Mesodermal cell (in vitro differentiated cells): ENCODE results near the gene DLG2.
"Not testable (repeated sequence)": the region's sequence is repeated elsewhere in the genome, so short reads cannot be mapped to it uniquely, and the experiment has no call there.

Experiments used
- H3K27ac ChIP-seq: 2 replicates; pipeline ENCODE4 v1.7.0; 2013; ENCODE audit warnings: mild to moderate bottlenecking, low read depth, low read length, moderate library complexity; ENCODE audit not compliant: severe bottlenecking
- H3K36me3 ChIP-seq: 2 replicates; pipeline ENCODE4 v1.7.1; 2013; ENCODE audit warnings: mild to moderate bottlenecking, low read length, moderate library complexity; ENCODE audit not compliant: control insufficient read depth, insufficient read depth
- H3K4me1 ChIP-seq: one replicate; pipeline ENCODE4 v1.7.1; 2013; ENCODE audit warnings: mild to moderate bottlenecking, low read length; ENCODE audit not compliant: insufficient read depth, control insufficient read depth, poor library complexity, severe bottlenecking
- H3K4me3 ChIP-seq: 2 replicates; pipeline ENCODE4 v1.7.0; 2013; ENCODE audit warnings: low read length, control low read depth, mild to moderate bottlenecking; ENCODE audit not compliant: insufficient read depth, poor library complexity, severe bottlenecking; ENCODE audit errors: extremely low read depth
- H3K9me3 ChIP-seq: 2 replicates; pipeline ENCODE4 v1.7.1; 2013; ENCODE audit warnings: mild to moderate bottlenecking, low read length, moderate library complexity; ENCODE audit not compliant: control insufficient read depth
- WGBS, 2 experiments: methylation state at CpG; one replicate each; pipeline ENCODE4 v1.1.5; 2013; ENCODE audit warnings: missing lambda C conversion rate in 2 of 2; ENCODE audit not compliant: insufficient coverage in 2 of 2; 5-methylcytosine and 5-hydroxymethylcytosine counted together

DLG2 gene

DNA sequence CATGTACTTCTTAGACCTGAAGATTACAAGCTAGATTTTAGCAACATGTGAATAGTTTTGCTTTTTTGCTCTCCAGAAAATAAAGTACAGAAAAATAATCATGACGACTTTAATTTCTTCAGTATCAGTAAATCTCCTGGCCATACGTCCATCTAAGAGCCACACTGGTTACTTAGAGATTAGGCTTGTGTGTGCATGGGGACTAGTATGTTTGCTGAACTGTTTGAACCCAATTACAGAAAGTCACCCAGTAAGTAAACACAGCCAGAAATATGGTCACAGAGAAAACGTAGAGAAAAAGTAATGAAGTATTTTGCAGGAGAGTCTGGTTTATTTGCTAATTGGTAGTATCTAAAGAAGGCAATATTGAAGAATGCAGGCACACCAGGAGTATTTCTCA is 1287.3 kb downstream of the DLG2 start:
- no peak overlapping the region for H3K4me3 ChIP-seq
- no peaks in the 10 kb centered on the region for H3K9me3 ChIP-seq
- H3K4me1 ChIP-seq: no peaks in the 10 kb centered on the region
- no peak overlapping the region for H3K27ac ChIP-seq
- 40% methylated on average over 1 of the region's 3 CpGs; no CpG with 5 or more reads in 1 of the 2 experiments for WGBS, 2 experiments
- no peaks in the 10 kb centered on the region for H3K36me3 ChIP-seq

DNA sequence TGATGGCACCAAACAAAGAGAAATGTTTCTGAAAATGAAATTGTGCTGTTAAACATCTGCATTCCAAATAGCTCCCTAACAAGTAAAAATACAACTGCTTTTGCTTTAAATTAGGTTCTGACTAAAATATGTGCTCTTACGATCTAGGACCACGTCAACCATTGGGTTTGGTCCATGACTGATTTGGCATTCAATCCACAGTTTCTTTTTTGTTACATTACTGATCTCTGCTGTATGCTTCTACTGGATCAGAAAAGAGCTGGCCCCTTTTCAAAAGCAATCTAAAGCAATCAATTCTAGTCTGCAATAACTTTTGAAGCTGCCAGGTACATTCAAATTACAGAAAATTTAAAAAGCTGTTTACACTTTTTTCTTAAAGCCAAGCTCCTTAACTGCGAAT is 1293.9 kb downstream of the DLG2 start:
- H3K36me3 ChIP-seq: no peaks in the 10 kb centered on the region
- no peak overlapping the region for H3K4me3 ChIP-seq
- WGBS, 2 experiments: 90 to 100% methylated on average over 1 to 2 of the region's 3 CpGs
- no peak overlapping the region for H3K27ac ChIP-seq
- no peaks in the 10 kb centered on the region for H3K9me3 ChIP-seq
- no peaks in the 10 kb centered on the region for H3K4me1 ChIP-seq

DNA sequence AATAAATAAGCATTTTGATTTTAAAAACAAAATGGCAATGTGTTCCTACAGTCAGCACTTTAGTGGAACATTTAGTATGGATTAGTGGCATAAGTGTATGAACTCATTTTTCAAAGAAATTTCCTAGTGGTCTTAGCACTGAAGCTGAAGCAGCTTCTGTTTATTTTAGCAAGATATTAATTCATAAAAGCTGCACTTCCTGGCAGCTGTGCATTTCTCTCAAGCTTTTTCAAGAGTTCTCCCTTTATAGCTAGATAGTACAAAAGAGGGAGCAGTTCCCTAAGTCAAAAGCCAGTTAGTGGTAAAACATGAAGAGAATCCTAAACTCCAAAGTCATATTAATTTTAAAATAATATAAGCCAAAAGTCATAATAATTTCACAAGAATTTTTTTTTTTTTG is 1304.9 kb downstream of the DLG2 start:
- H3K4me1 ChIP-seq: no peaks in the 10 kb centered on the region
- no peaks in the 10 kb centered on the region for H3K9me3 ChIP-seq
- H3K36me3 ChIP-seq: no peaks in the 10 kb centered on the region
- H3K27ac ChIP-seq: no peak overlapping the region
- H3K4me3 ChIP-seq: no peak overlapping the region

DNA sequence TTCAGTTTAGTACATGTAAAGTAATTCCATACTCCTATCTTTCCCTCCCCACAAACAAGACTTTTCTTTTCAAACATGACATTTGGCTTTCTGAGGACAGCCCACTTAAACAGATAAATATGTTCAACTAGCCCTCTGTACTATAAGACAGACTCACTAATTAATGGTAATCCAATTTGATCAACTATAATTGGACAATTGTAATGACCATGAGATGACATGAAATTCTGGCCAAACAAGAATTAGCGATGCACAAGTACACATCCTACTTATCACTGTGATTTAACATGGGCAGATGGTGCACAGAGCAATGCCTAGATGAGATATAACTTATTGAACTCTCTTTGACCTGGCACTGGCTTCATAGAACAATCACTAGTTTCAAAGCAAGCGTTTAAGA is 1307.3 kb downstream of the DLG2 start:
- WGBS, 2 experiments: 100% methylated on average over 1 of the region's 2 CpGs; no CpG with 5 or more reads in 1 of the 2 experiments

DNA sequence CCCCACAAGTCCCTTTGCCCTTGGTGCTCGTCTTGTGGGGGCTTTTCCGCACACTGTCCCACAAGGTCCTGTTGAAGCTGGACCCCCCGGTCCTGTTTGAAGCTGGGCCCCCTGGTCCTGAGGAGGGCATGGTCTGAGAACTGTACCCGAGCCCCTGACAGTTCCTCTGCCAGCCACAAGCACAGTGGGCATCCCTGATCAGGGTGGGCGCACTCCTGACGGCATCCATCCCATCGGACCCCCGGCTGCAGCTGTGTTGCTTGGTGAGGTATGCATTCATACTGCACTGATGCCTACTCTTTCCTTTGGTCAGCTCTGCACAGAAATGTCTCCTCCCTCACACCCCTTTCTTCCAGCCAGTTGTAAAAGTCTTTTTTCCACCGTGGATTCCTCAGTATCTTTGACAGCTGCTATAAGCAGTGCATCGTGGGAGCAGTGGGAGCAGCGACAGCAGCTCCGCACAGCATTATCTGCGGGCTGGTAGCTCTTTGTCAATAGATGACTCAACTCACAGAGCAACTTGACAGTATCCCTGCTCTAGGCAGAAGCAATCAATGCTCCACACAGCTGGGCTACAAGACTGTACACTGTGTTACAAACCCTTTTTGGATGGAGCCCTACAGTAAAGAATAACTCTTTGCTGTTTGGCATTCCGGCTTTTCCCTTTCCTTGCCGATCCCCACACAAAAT is 1310.1 kb downstream of the DLG2 start:
- no peak overlapping the region for H3K4me3 ChIP-seq
- no peaks in the 10 kb centered on the region for H3K9me3 ChIP-seq
- no peaks in the 10 kb centered on the region for H3K36me3 ChIP-seq
- 65 to 69% methylated on average over 13 of the region's 15 CpGs for WGBS, 2 experiments
- H3K4me1 ChIP-seq: no peaks in the 10 kb centered on the region
- H3K27ac ChIP-seq: no peak overlapping the region

More for the DNA sequence above, 1307.3 kb downstream of the DLG2 start:
- Histone ChIP-seq H3K4me1 (no peaks in the 10 kb centered on the region), H3K27ac (no peak overlapping the region), H3K36me3 (no peaks in the 10 kb centered on the region), H3K4me3 (no peak overlapping the region), H3K9me3 (no peaks in the 10 kb centered on the region)

DNA sequence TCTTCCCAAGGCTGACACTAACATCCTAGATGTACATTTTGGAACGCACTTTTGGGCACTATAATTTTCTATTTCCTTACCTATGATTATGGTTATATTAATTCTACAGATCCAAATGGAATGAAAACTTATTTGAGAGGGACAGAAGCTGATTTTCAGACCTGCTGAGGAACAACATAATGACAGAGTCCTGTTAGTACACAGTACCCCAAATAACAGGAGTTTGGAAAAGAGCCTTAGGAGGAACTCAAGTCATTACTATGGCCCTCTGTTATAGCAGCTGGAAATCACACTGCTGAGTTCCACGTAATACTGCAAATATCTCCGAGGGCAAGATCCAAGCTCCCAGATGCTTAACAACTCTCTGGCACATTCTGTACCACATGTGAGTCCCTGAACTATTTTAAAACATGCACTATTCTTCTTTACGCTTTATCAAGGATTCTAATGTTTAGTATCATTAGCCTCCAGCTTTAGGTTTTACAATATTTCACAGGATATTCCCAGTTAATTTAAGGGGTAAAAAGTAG is 1313.2 kb downstream of the DLG2 start:
- 67 to 83% methylated on average over 1 to 2 of the region's 4 CpGs for WGBS, 2 experiments
- H3K27ac ChIP-seq: no peak overlapping the region
- no peaks in the 10 kb centered on the region for H3K4me1 ChIP-seq
- H3K4me3 ChIP-seq: no peak overlapping the region
- H3K36me3 ChIP-seq: no peaks in the 10 kb centered on the region
- no peaks in the 10 kb centered on the region for H3K9me3 ChIP-seq

DNA sequence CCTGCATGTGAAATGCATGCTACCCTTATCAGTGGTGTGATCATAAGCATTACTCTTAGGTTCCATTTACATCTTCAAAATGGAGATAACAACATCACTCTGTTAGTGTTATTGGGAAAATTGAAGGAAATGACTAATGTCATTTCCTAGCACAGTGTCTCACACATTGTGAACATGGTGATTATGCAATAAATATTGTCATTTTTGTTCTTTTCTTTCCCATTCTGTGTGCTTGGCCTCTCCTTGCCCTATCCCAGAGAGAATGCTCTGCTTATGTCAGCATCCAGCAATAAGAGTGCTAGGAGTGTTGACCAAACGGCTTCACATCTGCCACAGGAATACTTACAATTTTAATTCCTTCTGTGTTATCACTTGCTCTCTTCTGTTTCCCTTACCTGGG is 1316.9 kb downstream of the DLG2 start:
- Histone ChIP-seq H3K27ac (no peak overlapping the region), H3K36me3 (no peaks in the 10 kb centered on the region), H3K9me3 (no peaks in the 10 kb centered on the region), H3K4me3 (no peak overlapping the region), H3K4me1 (no peaks in the 10 kb centered on the region)
- WGBS, 2 experiments: 100% methylated on average over 1 of the region's 1 CpG

DNA sequence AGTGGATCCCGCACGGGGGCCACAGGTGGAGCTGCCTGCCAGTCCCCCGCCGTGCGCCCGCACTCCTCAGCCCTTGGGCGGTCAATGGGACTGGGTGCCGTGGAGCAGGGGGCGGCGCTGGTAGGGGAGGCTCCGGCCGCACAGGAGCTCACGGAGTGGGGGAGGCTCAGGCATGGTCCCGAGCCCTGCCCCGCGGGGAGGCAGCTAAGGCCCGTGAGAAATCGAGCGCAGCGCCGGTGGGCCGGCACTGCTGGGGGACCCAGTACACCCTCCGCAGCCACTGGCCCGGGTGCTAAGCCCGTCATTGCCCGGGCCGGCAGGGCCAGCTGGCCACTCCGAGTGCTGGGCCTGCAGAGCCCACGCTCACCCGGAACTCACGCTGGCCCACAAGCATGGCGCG is 1318.7 kb downstream of the DLG2 start:
- H3K9me3 ChIP-seq, H3K4me1 ChIP-seq, H3K4me3 ChIP-seq, H3K27ac ChIP-seq, H3K36me3 ChIP-seq: not testable (repeated sequence)
- WGBS, 2 experiments: 91 to 94% methylated on average over 32 to 33 of the region's 33 CpGs

DNA sequence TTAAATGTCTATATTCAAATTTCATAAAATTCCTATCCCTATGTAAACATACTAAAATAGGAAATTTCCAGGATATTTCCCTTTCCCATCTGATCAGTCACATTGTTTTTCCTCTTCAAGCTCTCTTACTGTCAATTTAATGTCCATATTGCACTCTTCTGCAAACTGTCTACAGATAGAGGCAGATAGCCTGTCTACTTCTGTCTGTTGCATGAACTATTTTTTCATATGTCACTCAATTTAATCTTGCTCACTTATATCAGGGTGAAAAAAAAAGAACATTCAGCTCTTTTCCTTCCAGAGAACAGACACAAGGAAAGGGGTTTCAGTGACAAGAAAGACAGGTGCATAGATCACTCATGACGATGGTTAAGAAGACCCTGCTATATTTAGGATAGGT is 1327.1 kb downstream of the DLG2 start:
- Histone ChIP-seq H3K9me3 (no peaks in the 10 kb centered on the region), H3K27ac (no peak overlapping the region), H3K4me1 (no peaks in the 10 kb centered on the region), H3K36me3 (no peaks in the 10 kb centered on the region), H3K4me3 (no peak overlapping the region)
- WGBS, 2 experiments: no CpG with 5 or more reads among the region's 1 CpG

DNA sequence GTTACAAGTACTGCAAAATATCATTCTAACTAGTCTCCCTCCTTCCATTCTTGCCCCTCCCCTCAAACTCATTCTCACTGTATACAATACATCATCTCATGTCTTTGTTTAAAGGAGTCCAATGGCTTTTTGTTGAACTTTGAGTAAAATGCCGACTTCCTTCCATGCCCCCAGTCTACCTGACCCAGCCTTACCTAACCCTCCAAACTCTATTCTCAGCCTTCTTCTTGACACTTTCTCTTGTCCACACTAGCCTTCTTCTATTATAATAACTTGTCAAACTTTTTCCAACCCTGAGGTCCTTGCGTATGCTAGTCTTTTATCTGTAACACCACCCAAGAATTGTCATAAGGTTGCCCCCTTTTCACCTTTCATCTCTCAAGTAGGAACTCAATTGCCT is 1329.6 kb downstream of the DLG2 start:
- no peaks in the 10 kb centered on the region for H3K9me3 ChIP-seq
- no peaks in the 10 kb centered on the region for H3K36me3 ChIP-seq
- H3K27ac ChIP-seq: no peak overlapping the region
- no peak overlapping the region for H3K4me3 ChIP-seq
- WGBS, 2 experiments: 90 to 91% methylated on average over 1 to 2 of the region's 2 CpGs
- H3K4me1 ChIP-seq: no peaks in the 10 kb centered on the region

DNA sequence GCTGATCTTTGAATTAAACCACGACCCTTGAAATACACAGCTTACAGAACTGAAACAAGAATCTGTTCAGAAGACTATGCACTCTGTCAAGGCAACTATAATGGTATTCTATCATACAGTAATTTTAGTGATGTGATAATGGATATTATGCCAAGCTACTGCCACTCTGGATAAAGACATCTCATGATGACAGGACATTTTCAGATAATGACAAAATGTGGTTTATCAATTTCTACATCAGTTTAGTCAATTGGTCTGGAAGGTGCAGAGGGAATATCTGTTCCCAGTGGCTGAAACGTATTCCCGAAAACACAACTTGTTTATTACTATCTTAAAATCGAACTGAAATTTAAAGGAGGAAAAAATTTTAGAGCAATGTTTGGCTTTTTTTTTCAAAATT is 1331.3 kb downstream of the DLG2 start:
- no CpG with 5 or more reads among the region's 4 CpGs for WGBS, 2 experiments
- H3K27ac ChIP-seq: no peak overlapping the region
- H3K9me3 ChIP-seq: no peaks in the 10 kb centered on the region
- no peak overlapping the region for H3K4me3 ChIP-seq
- no peaks in the 10 kb centered on the region for H3K4me1 ChIP-seq
- no peaks in the 10 kb centered on the region for H3K36me3 ChIP-seq
